ENCODE results near the gene CDK14.

DNA sequence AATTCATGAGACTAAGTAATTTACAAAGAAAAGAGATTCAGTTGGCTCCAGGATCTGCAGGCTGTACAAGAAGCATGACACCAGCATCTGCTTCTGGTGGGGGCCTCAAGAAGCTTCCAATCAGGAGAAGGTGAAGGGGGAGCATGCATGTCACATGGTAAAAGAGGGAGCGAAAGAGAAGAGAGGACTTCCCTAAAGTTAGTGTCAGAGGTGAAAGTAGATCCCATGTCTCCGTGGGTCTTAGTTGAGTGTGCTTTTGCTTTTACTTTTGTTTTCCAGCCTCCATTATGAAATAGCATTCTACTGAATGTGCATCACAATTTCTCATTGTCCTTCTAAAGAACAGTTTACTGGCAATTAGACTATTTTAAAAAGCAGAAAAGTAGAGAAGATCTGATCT is 454.6 kb downstream of the CDK14 start:
- TF ChIP-seq CTCF (conservative IDR thresholded peaks at IDR 0.05 in 1 of 2, IDR thresholded peaks at IDR 0.05 in 1 of 2; ENCODE audit: low read depth in 1 of 2, low read length in 2 of 2) (no peak), EZH2 (IDR thresholded peaks at IDR 0.05; ENCODE audit: low read length, missing control alignments) (no peak)

All from fibroblast of lung (primary cell).